Non-pigmented ciliary epithelial cell (primary cell): ENCODE data around the gene RPRD1A.
A peak's percentile ranks its signal among the peaks of the same experiment; 100 is the strongest.
"Not testable (repeated sequence)": the region's sequence is repeated elsewhere in the genome, so short reads cannot be mapped to it uniquely, and the experiment has no call there.

Source experiments
- DNase-seq: peaks from one replicate; pipeline ENCODE4 v3.0.0-alpha.2; 2010; ENCODE audit warnings: low read depth

RPRD1A gene

DNA sequence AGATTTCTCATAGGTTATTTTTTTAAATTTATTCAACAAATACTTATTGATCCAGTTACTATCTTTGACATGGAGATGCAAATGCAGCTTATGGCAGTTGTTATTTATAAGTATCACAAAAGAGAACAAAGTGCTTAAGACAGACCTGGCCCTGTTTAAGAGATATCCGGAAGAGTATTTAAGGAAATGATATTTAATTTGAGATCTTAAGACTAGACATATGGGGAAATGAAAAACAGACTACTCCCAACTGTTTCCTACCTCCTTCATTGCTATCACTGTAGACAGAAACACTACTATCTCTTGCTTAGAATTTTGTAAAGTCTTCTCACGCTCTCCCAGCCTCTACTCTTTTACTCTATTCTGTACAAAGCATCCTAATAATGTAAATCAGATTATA, 36.0 kb downstream of the RPRD1A start:
- no peak for DNase-seq

DNA sequence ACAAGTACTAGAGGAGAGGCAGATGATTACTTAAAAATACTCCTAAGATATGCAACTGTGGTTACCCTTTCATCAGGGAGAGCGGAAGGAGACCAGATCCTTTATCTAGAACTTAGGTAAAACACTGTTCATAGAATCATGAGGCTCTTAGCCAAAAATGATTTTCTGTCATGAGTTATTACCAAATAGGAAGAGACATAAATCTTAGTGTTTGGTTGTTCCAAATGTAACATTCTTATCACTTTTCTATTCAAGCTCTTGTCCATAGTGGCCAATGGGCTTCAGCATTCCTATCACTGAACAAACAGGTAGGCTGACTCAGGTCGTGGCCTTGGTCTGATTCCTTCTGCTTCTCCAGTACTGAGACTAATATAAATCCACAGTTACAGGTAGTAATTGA, 38.5 kb downstream of the RPRD1A start:
- DNase-seq: no peak

DNA sequence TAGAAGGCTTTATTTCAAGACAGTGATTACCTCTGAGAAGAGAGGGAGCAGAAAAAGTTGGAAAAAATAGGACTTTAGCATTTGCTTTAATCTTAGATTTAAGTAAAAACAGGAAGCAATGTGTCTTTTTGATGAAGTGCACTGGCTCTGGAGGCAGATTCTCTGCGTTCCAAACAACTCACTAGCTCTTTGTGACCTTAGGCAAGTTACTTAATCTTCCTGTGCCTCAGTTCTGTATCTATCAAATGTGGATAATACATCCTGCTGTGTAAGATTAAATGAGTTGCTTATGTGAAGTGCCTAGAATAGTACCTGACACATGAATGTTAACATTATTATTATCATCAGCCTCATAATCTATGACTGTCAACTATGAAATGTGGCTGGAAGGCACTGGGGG, 42.3 kb downstream of the RPRD1A start:
- no peak for DNase-seq

DNA sequence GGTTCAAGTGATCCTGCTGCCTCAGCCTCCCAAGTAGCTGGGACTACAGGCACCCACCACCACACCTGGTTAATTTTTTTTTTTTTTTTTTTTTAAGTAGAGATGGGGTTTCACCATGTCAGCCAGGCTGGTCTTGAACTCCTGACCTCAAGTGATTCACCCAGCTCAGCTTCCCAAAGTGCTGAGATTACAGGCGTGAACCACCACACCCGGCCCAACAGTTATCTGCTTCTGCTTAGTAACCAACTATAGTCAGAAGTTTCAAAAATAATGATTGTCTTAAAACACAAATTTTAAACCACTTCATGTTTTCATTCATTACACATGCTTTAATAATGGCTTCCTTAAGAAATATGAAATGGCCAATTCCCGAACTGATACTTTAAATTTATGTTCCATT, 43.1 kb downstream of the RPRD1A start:
- DNase-seq: not testable (repeated sequence)

DNA sequence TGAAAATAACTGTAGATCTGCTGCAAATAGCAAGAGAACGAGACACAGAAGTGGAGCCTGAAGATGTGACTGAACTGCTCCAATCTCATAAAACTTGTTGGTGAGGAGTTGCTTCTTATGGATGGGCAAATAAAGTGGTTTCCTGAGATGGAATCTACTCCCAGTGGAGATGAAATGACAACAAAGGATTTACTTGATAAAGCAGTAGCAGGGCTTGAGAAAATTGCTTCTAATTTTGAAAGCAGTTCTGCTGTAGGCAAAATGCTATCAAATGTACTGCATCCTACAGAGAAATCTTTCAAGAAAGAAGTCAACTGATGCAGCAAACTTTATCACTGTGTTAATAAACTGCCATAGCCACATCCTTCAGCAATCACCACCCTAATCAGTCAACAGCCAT, 44.0 kb downstream of the RPRD1A start:
- no peak for DNase-seq

DNA sequence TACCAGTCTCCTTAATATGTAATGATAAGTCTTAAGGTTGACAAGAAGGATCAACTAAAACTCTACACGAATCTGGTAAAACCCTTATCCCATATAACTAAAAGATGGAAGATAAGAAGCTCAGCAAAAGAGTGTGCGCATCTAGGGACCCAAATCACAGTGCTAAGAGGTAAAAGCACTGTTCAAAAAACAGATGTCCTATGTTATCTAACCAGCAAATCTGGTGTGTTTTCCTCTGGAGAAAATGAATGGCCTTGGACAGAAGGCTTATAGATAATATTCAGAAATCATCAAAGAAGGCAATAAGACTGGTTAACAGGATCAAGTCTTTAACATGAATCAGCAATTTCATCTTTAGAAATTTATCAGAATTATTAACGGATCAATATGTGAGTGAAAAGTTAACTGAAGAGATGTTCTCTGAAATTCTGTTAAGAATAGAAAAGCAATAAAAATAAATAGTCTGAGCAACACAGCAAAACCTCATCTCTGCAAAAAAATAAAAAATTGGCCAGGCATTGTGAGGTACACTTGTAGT, 47.1 kb downstream of the RPRD1A start:
- no peak for DNase-seq

DNA sequence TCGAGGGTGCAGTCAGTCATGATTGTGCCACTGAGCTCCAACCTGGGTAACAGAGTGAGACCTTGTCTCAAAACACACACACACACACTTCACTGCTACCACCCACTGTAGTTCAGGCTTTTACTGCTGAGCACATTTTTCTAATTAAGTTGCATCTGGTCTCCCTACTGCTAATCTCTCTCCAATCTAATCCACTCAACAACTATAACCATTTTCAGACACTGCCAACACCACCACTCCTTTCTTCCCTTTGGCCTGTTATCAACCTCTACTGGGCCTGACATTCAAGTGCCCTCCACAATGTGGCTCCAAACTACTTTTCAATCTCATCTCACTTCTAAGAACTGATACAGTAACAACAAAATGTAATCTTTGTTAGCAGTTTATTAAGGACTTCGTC, 50.1 kb downstream of the RPRD1A start:
- DNase-seq: no peak

DNA sequence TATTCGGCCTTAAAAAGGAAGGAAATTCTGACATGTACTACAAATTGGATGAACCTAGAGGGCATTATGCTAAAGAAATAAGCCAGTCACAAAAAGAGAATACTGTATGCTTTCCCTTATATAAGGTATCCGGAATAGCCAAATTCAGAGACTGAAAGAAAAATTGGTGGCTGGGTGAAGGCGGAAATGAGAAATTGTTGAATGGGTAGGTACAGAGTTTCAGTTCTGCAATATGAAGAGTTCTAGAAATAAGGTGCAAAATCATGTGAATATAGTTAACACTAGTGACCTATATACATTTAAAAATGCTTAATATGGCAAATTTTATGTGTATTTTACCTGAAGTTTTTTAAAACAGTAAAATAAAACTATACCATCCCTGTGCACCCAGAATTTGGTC, 51.7 kb downstream of the RPRD1A start:
- no peak for DNase-seq

DNA sequence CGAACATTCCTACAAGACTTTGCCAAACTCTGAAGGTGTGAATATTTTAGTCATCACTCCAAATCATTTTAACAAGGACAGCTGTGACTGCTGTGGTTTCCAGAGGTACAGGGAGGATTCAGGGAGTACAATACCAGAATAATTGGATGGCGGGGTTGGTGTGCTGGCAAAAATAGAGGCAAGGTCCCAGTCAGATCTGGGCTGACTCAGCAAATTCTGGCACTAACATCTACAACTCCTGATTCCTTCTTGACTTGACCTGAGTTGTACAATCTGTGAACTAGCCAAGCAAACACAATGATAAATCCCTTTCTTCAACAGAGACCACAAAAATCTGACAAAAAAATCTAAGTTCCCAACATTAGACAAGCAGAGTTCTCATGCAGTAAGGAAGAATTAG, 54.5 kb downstream of the RPRD1A start:
- no peak for DNase-seq

DNA sequence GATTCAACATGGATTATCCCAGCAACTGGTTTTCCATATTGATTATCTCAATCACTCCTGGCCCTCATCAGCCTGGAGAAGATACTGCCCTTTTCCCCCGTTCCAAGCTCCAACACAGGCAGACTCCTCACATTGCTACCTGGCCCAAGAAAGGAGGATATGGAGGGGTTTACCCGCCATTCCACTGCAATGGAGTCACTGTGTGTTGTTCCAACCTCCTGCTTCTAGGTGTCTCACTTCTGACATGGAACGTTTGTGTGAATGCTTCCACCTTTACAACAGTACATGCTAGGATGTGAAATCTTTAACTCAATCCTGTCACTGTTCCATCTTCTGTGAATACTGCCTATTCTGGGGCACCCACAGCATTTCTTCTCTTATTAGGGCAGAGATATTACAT, 58.1 kb downstream of the RPRD1A start:
- no peak for DNase-seq

DNA sequence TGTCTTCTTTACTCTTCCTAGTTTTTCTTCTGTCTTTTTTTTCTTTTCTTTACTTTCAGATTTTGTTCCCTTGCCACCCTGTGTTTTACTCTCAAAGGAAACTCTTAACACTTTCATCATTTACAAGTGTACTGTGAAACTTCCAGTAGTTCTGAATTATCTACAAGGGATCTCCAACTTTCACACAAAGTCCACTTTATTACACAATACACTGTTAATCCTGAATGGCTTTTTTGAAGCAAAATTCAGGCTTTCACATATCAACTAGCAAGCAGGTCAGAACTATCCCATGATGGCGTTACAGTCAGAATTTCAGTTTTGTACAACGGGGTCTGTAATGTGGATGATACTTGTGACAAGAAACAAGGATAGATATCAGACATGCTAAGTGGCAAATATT, 60.4 kb downstream of the RPRD1A start:
- no peak for DNase-seq

DNA sequence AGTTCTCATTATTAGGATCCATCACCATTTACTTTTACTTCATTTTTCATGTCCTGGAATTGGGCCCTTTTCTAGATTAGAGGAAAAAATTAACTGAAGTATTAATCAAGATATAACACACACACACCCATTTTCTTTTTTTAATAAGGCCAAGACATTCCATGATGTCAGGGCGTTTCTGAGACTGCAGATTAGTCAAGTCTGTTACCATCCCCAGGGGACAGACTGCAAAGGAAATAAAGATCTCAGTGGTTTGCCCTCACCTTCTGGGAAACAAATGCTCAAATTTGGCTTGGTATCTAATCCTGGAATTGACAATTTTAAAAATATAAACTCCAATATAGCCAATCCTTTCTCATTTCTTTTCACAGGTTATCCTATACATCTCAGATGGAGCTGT, 67.4 kb downstream of the RPRD1A start:
- DNase-seq: no peak

DNA sequence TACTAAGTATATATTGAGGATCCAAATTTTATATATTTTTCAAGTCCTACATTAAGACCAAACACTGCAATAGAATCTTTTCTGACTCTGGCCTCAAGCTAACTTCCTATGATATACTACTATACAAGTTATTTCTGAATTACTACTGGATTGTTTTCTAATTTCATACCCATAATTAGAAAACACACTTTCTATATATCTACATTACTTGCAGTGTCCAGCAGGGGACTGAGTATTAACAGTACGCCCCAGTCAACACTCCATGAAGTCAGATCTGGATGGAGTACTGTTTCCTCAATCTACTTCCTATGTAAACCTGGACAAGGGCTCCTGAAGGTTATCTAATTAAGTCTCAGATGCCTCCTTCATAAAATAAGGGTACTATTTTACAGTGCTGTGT, 68.4 kb downstream of the RPRD1A start:
- DNase-seq: no peak

DNA sequence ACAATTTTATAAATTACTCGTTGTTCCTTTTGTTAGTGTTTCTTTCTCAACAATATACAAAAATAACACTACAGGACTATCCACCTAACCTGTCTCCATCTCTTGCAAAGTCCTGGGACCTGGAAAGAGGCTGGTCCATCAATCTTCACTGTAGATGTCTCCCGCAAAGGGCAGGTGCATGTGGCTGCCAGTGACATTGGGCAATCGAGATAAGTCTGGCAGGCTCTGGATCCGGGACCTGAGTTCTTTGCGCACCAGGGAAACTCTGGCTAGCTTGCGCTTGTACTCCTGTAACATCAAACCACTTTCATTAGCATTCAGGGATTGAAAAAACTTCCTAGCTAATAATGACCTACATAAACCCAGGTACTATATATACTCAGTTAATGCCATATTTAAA, 74.3 kb downstream of the RPRD1A start:
- DNase-seq: no peak

DNA sequence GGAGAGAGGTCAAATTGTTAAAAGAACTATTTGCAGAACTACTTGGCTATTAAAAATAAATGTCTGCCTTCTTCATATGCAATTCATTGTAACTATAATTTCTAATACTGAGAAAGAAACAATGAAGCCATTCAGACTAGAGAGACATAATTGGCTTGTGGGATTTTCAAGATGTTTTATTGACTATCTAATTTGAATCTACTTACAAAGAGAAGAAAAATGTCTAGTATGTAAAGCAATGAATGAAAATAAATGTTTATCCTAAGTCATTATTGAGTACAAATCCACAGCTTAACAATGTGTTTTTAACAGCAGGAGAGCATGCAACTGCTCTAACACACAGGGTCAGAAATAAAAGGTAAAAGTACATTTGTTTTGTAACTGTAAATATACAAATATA, 75.7 kb downstream of the RPRD1A start:
- no peak for DNase-seq

DNA sequence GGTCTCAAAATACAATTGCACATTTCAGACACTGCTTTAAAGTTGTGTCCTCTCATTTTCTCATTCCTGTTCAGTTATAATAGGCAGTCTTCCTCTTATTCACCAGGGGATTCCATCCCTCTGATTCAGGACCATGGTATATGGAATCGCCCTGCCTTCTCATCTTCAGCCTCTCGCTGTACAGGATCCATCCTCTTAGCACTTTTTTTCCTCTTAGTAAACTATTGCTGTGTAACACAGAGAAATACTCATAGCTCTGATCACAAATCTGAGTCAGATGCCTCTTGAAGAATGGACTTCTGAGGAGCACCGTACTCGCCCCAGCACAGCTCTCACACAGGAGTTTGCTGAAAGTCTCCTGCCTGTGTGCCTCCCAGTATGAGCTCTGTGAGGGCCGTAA, 83.5 kb downstream of the RPRD1A start:
- DNase-seq: peak; percentile 69

DNA sequence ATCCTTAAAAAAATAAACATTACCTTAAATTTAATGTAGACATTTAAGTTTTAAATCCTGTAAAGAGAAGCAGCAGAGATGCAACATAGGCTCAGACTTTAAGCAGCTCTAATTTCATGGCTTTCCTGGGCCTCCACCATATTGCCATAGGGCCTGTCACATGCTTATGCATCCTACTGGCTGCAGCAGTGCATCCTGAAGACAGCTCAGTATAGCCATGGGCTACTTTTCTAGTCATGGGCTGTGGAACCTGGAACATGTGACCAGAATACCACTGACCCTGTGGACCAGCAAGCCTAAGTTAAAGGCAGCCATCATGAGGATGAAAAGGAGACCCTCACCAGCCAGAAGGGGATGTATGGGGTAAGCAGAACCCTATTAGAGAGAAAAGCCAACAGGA, 84.2 kb downstream of the RPRD1A start:
- DNase-seq: no peak

DNA sequence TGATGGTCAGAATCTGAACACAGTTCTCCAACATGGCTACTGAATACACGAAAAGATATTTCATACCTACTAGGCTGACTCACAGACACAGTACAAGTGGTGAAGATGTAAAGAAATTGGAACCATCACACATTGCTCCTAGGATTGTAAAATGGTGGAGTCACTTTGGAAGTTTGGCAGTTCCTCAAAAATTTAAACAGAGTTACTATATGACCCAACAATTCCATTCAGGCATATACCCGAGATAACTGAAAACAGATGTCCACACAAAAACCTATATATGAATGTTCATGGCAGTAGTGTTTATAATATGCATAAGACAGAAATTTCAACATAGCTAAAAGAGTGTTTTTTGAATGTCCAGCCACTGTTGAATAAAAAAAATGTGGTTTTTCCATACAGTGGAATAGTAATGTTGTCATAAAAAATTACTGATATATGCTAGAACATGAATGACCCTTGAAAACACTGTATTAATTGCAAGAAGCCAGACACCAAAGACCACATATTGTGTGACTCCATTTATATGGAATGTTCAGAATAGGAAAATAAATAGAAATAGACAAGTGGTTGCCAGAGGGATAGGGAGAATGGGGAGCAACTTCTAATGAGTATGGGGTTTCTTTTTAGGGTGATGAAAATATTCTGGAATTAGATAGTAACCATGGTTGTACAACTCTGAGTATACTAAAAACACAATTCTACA, 84.8 kb downstream of the RPRD1A start:
- DNase-seq: peak; percentile 35

DNA sequence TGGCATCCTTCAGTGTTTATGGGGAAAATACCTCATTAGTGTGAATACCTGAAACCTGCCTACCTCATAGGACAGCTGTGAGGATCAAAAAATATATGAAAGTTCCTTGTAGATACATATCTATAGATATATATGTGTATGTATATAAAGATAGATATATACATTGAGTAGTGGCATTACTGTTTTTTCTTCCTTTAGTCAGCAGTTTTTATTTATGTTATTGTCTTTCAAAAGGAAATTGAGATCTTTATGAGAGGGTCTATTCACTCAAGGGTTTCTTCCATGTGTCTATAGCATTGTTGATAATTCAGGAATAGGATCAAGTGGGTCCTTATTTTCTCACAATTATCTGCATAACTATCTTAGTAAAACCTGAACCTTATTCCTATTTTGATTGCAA, 88.2 kb downstream of the RPRD1A start:
- DNase-seq: no peak

DNA sequence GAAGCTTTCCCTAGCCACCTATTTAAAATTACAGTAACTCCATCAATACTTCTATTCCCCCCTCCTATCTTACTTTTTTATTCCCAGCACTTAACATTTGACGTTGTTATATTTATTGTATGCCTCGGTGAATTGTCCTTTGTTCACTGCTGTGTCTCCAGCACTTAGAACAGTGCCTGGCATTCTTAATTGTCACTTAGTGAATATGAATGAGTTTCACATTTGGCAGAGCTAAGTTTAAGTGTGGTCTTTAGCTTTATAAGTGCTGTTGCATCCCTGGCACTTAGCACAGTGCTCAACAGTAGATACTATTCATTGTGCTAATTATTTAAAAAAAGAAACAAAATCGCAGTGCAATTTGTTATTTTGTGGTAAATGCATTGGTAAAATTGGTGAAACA, 93.2 kb downstream of the RPRD1A start:
- DNase-seq: no peak

DNA sequence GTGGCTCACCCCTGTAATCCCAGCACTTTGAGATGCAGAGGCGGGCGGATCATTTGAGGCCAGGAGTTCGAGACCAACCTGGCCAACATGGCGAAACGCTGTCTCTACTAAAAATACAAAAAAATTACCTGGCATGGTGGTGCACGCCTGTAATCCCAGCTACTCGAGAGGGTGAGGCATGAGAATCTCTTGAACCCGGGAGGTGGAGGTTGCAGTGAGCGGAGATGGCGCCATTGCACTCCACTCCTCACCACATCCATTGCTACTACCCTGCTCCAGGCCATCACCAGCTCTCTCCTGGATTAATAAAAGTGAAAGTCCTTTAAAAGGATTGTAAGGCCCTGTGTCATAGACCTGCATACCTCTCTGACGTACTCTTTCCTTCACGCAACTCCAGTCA, 93.7 kb downstream of the RPRD1A start:
- DNase-seq: no peak

DNA sequence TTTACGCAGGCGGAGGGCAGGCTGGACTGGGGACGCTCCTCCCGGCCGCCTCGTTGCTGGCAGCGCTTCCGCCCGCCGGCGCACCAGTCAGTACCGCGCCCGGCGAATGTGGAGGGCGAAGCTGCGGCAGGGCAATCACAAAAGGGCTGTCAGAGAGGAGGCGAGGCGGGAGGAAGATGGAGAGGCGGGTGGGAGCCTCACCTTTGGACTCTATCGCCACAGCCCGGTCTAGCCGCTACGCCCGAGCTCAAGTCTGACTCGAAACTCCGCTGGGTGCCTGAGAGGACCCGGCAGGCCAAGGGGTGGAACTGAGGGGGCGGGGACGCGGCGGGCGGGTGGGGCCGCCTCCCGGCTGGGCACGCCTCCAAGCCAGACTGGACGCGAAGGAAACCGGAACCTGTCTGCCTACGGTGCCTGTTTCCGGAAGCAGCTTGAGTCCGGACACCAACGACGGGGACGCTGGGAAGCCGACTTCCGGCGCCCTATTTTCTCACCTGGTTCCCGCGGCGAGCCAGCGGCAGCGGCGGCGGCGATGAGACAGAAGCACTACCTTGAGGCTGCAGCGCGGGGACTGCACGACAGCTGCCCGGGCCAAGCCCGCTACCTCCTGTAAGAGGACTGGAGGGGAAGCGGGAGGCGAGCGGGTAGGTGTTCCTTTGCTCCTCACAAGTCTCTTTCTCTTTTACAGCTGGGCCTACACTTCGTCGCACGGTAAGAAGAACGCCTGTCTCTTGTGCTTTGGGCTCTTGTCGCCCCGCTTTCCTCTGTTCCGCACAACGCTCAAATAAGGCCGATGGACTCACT, 95.0 kb downstream of the RPRD1A start, which contains the start of gene RMP24:
Gene RMP24 (plus strand): TSS at position 483 of the 804 bp plus-strand sequence.
- DNase-seq: peak; percentile 83

DNA sequence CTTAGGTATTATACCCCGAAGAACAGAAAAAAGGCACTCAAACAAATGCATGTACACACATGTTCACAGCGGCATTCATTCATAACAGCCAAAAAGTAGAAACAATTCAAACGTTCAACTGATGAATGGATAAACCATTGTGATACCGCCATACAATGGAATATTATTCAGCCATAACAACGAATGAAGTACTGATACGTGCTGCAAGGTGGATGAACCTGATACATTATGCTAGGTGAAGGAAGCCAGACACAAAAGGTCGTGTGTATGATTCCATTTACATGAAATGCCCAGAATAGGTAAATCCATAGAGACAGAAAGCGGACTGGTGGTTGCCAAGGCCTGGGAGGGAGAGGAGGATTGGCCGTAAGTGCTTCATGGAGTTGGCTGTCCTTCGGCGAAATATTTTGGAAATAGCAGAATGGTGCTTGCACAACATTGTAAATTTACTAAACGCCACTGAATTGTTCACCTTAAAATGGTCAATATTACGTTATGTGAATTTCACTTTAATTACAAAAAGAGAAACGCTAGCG, 95.6 kb downstream of the RPRD1A start:
- DNase-seq: peak; percentile 5
